ENCODE data around the gene GAREM2. TPM values are rescaled to one million over a fixed set of nuclear protein-coding genes. Genes with fewer than 3 reads are reported as not detected.

The GAREM2 gene
- polyA plus RNA-seq, 1 donor (not counting 4 experiments of a cell fraction or from before 2014, with no cell fraction given): 0.03 TPM

- TF ChIP-seq CTCF (optimal IDR thresholded peaks at IDR 0.05 in 1 of 3, IDR thresholded peaks at IDR 0.05 in 1 of 3, conservative IDR thresholded peaks at IDR 0.05 in 1 of 3; ENCODE audit: extremely low read depth in 1 of 3, insufficient read depth in 2 of 3, low read length in 3 of 3): no peak
- no peak for TF ChIP-seq EZH2 (IDR thresholded peaks at IDR 0.05; ENCODE audit: low read length)
- Histone ChIP-seq H3K9me1 (ENCODE audit: control insufficient read depth, extremely low read depth, insufficient read depth, low read length) (no peaks in the 10 kb centered on the region), H2AFZ (ENCODE audit: control insufficient read depth, low read length) (no peak overlapping the region), H3K4me1 (ENCODE audit: control insufficient read depth, extremely low read depth, insufficient read depth, low read length) (no peaks in the 10 kb centered on the region), H3K4me2 (ENCODE audit: control insufficient read depth, extremely low read depth, insufficient read depth, low read depth, low read length) (no peak overlapping the region), H3K79me2 (ENCODE audit: control insufficient read depth, insufficient read depth, low read length) (no peaks in the 10 kb centered on the region), H3K27me3 (ENCODE audit: control insufficient read depth, extremely low read depth, insufficient read depth, low read length) (peaks cover 5% of the 10 kb centered on the region), H3K36me3 (ENCODE audit: control insufficient read depth in 2 of 2, extremely low read depth in 1 of 2, insufficient read depth in 2 of 2, low read length in 2 of 2) (no peaks in the 10 kb centered on the region), H4K20me1 (ENCODE audit: control insufficient read depth, extremely low read depth, insufficient read depth, low read length) (no peaks in the 10 kb centered on the region), H3K9ac (ENCODE audit: control insufficient read depth, extremely low read depth, insufficient read depth, low read length) (no peak overlapping the region), H3K4me3 (ENCODE audit: control insufficient read depth in 2 of 3, extremely low read depth in 1 of 3, insufficient read depth in 2 of 3, low read depth in 1 of 3, low read length in 3 of 3) (no peak overlapping the region), H3K9me3 (ENCODE audit: control insufficient read depth, low read depth, low read length) (no peaks in the 10 kb centered on the region), H3K27ac (ENCODE audit: control insufficient read depth, insufficient read depth, low read length) (no peak overlapping the region)
- DNase-seq (ENCODE audit: low read depth, low spot score): no peak
- dilution Hi-C loops (cut with MboI; ENCODE audit: extremely low pct_ligation_motif_present, low sequenced_read_pairs): no loop called here
- FAIRE-seq: no peak
Observed at GRCh38 chr2:26179446-26179913, 6.6 kb downstream of the GAREM2 start.

- no peak overlapping the region for H3K27ac ChIP-seq (ENCODE audit: control insufficient read depth, insufficient read depth, low read length)
- no peak overlapping the region for H3K9ac ChIP-seq (ENCODE audit: control insufficient read depth, extremely low read depth, insufficient read depth, low read length)
- TF ChIP-seq EZH2 (IDR thresholded peaks at IDR 0.05; ENCODE audit: low read length) (no peak), CTCF (optimal IDR thresholded peaks at IDR 0.05 in 1 of 3, IDR thresholded peaks at IDR 0.05 in 1 of 3, conservative IDR thresholded peaks at IDR 0.05 in 1 of 3; ENCODE audit: extremely low read depth in 1 of 3, insufficient read depth in 2 of 3, low read length in 3 of 3) (no peak)
- H3K4me1 ChIP-seq (ENCODE audit: control insufficient read depth, extremely low read depth, insufficient read depth, low read length): no peaks in the 10 kb centered on the region
- H3K9me3 ChIP-seq (ENCODE audit: control insufficient read depth, low read depth, low read length): no peaks in the 10 kb centered on the region
- H3K27me3 ChIP-seq (ENCODE audit: control insufficient read depth, extremely low read depth, insufficient read depth, low read length): no peaks in the 10 kb centered on the region
- DNase-seq (ENCODE audit: low read depth, low spot score) (no peak), FAIRE-seq (no peak)
- no peak overlapping the region for H2AFZ ChIP-seq (ENCODE audit: control insufficient read depth, low read length)
- no peak overlapping the region for H3K4me2 ChIP-seq (ENCODE audit: control insufficient read depth, extremely low read depth, insufficient read depth, low read depth, low read length)
- H3K36me3 ChIP-seq (ENCODE audit: control insufficient read depth in 2 of 2, extremely low read depth in 1 of 2, insufficient read depth in 2 of 2, low read length in 2 of 2): no peaks in the 10 kb centered on the region
- no peak overlapping the region for H3K4me3 ChIP-seq (ENCODE audit: control insufficient read depth in 2 of 3, extremely low read depth in 1 of 3, insufficient read depth in 2 of 3, low read depth in 1 of 3, low read length in 3 of 3)
- no peaks in the 10 kb centered on the region for H4K20me1 ChIP-seq (ENCODE audit: control insufficient read depth, extremely low read depth, insufficient read depth, low read length)
- no peaks in the 10 kb centered on the region for H3K9me1 ChIP-seq (ENCODE audit: control insufficient read depth, extremely low read depth, insufficient read depth, low read length)
- dilution Hi-C loops (cut with MboI; ENCODE audit: extremely low pct_ligation_motif_present, low sequenced_read_pairs): no loop called here
- H3K79me2 ChIP-seq (ENCODE audit: control insufficient read depth, insufficient read depth, low read length): no peaks in the 10 kb centered on the region
Observed at GRCh38 chr2:26182441-26182840, 9.6 kb downstream of the GAREM2 start.
